GM12878 (cell line): ENCODE results near the gene GUCY1A1. TPM values are rescaled to one million over a fixed set of nuclear protein-coding genes. Genes with fewer than 3 reads are reported as not detected.

ENCODE experiments used
- ATAC-seq: fragments of 200-7000 bp; cut with Tn5 transposase; 3 replicates; pipeline ENCODE4 v1.9.1; 2020; ENCODE audit warnings: mild to moderate bottlenecking, moderate library complexity
- BruUV-seq: library from RNA; stranded (reverse); fragments of 400-500 nt; replicated peaks from 2 replicates; lab custom pipeline; 2021; lab: Mats Ljungman, UMichigan
- CTCF ChIA-PET: fragments of 300-600 bp; sonication (Branson Sonifier 250); formaldehyde crosslinking; extraction: SDS; loops from one replicate; lab custom pipeline; 2021; ENCODE audit warnings: inconsistent platforms; lab: Yijun Ruan, JAX
- POLR2A ChIA-PET: fragments of 350-600 bp; formaldehyde crosslinking; extraction: SDS; loops from one replicate; lab custom pipeline; 2021; ENCODE audit warnings: inconsistent platforms; lab: Charles Lee
- RAD21 ChIA-PET: fragments of 300-600 bp; sonication (Branson Sonifier 250); formaldehyde crosslinking; loops from one replicate; lab custom pipeline; 2023; ENCODE audit warnings: antibody characterized with exemption; ENCODE audit not compliant: unreplicated experiment; lab: Charles Lee
- SMC1A ChIA-PET: fragments of 300-600 bp; sonication (Branson Sonifier 250); formaldehyde crosslinking; loops from one replicate; lab custom pipeline; 2023; ENCODE audit not compliant: unreplicated experiment, uncharacterized antibody; lab: Charles Lee
- DNase-seq: peaks from one replicate; pipeline ENCODE4 v3.0.0-alpha.2; 2011; ENCODE audit warnings: low read depth, low spot score
- FAIRE-seq: peaks from 3 replicates; lab custom pipeline; 2011; peaks lifted over from hg19 to GRCh38; lab: Jason Lieb, UNC
- H2AFZ ChIP-seq: 2 replicates; pipeline ENCODE4 v1.6.0; 2011; ENCODE audit warnings: low read depth, low read length, control low read depth; ENCODE audit not compliant: control insufficient read depth
- H3K27ac ChIP-seq: 2 replicates; pipeline ENCODE4 v1.5.1; 2011; ENCODE audit warnings: control low read depth; ENCODE audit not compliant: control insufficient read depth, insufficient read depth
- H3K27me3 ChIP-seq, 2 experiments: replicated peaks in 1 of 2; 2 replicates each; pipeline versions ENCODE4 v1.6.0 to v1.6.1; 2011; ENCODE audit warnings: low read length in 1 of 2; ENCODE audit not compliant: control insufficient read depth in 2 of 2, insufficient read depth in 2 of 2
- H3K36me3 ChIP-seq, 2 experiments: 2 replicates each; pipeline ENCODE4 v1.5.1; 2011; ENCODE audit warnings: low read length in 1 of 2; ENCODE audit not compliant: control insufficient read depth in 2 of 2, insufficient read depth in 2 of 2
- H3K4me1 ChIP-seq: 2 replicates; pipeline ENCODE4 v1.6.1; 2011; ENCODE audit warnings: mild to moderate bottlenecking, low read length, moderate library complexity, mixed read lengths; ENCODE audit not compliant: control insufficient read depth, insufficient read depth
- H3K4me2 ChIP-seq: 2 replicates; pipeline ENCODE4 v1.6.0; 2011; ENCODE audit warnings: control low read depth; ENCODE audit not compliant: control insufficient read depth, insufficient read depth
- H3K4me3 ChIP-seq: fragments of 200-600 bp; sonication (generic); 2 replicates; pipeline ENCODE4 v1.5.1; 2016
- H3K79me2 ChIP-seq: 2 replicates; pipeline ENCODE4 v1.6.0; 2011; ENCODE audit warnings: low read length; ENCODE audit not compliant: control insufficient read depth, insufficient read depth
- H3K9ac ChIP-seq: 2 replicates; pipeline ENCODE4 v1.8.0; 2011; ENCODE audit warnings: low read length, control low read depth, mixed read lengths; ENCODE audit not compliant: control insufficient read depth, insufficient read depth
- H3K9me3 ChIP-seq: replicated peaks from 3 replicates; pipeline ENCODE4 v1.5.1; 2011; ENCODE audit warnings: mild to moderate bottlenecking, low read length; ENCODE audit not compliant: control insufficient read depth, insufficient read depth
- H4K20me1 ChIP-seq: 2 replicates; pipeline ENCODE4 v1.6.0; 2011; ENCODE audit not compliant: control insufficient read depth, insufficient read depth
- ASH2L ChIP-seq: fragments of 300-600, 200-600 bp; sonication (generic); IDR thresholded peaks from 2 replicates; pipeline ENCODE4 v1.6.1; 2017; ENCODE audit warnings: low read depth, mild to moderate bottlenecking, borderline replicate concordance
- CHD1 ChIP-seq: IDR thresholded peaks from 2 replicates; pipeline ENCODE4 v1.6.1; 2012; ENCODE audit warnings: low read depth, low read length, improper control_type of control experiment
- ESRRA ChIP-seq: IDR thresholded peaks from 2 replicates; pipeline ENCODE4 v1.6.1; 2012; ENCODE audit warnings: mild to moderate bottlenecking, low read length, improper control_type of control experiment
- NFIC ChIP-seq: IDR thresholded peaks from 2 replicates; pipeline ENCODE4 v1.6.1; 2012; ENCODE audit warnings: low read depth, mild to moderate bottlenecking, inconsistent platforms, low read length, moderate library complexity
- SIN3A ChIP-seq: IDR thresholded peaks from 2 replicates; pipeline ENCODE4 v1.6.1; 2012; ENCODE audit warnings: low read depth, low read length, improper control_type of control experiment
- STAT1 ChIP-seq: fragments of 450-650 bp; conservative IDR thresholded peaks from 2 replicates; pipeline ENCODE4 v1.6.1; 2014; ENCODE audit warnings: antibody characterized with exemption, mild to moderate bottlenecking
- SUPT20H ChIP-seq: IDR thresholded peaks from 2 replicates; pipeline ENCODE4 v1.6.1; 2011; ENCODE audit warnings: low read depth, mild to moderate bottlenecking, low read length, moderate library complexity, borderline replicate concordance; ENCODE audit not compliant: control insufficient read depth
- TAF1 ChIP-seq: IDR thresholded peaks from 2 replicates; pipeline ENCODE4 v1.6.1; 2011; ENCODE audit warnings: mild to moderate bottlenecking, low read depth, low read length, borderline replicate concordance
- TCF7 ChIP-seq: IDR thresholded peaks from 2 replicates; pipeline ENCODE4 v1.6.1; 2014; ENCODE audit warnings: antibody characterized with exemption, borderline replicate concordance
- ZSCAN29 ChIP-seq: fragments of 450-650 bp; IDR thresholded peaks from 2 replicates; pipeline ENCODE4 v1.6.1; 2017; ENCODE audit warnings: mild to moderate bottlenecking, moderate library complexity
- WGBS: methylation state at CpG from one replicate; pipeline ENCODE4 v1.1.6; 2016; ENCODE audit warnings: low lambda C conversion rate; ENCODE audit not compliant: insufficient replicate concordance, insufficient coverage; ENCODE audit errors: missing lambda C conversion rate; 5-methylcytosine and 5-hydroxymethylcytosine counted together
- in situ Hi-C: fragments of 300-500 bp; cut with MboI; formaldehyde crosslinking; loops from 9 replicates; pipeline ENCODE4 v1.14.3; 2018; ENCODE audit warnings: mixed read lengths
- intact Hi-C: fragments of 100-400 bp; cut with micrococcal nuclease; formaldehyde crosslinking; loops from one replicate; pipeline ENCODE4 v1.14.2; 2022; ENCODE audit not compliant: unreplicated experiment
- polyA plus RNA-seq, 11 experiments: library from polyadenylated mRNA; depleted of rRNA in 4 of 11; unstranded in 6 of 11; stranded (reverse) in 5 of 11; fragments of >200 nt; fragmentation: Nextera tagmentation in 4 of 11; fragmentation: Illumina TruSeq in 1 of 11; extraction: Ambion mirVana in 4 of 11; extraction: Trizol in 1 of 11; gene quantifications; 1 replicate in 1 of 11; 2 replicates in 10 of 11; pipeline versions ENCODE4 v1.2.1 to v1.2.3, GENCODE V29; 2011 to 2016; ENCODE audit warnings: inconsistent platforms in 2 of 11, missing spikeins in 2 of 11, low read depth in 1 of 11
- total RNA-seq, 4 experiments: library from RNA; depleted of rRNA in 3 of 4; stranded (reverse); fragments of >200 nt in 3 of 4; fragmentation: Illumina TruSeq in 1 of 4; extraction: Trizol in 1 of 4; gene quantifications; 2 replicates each; pipeline versions ENCODE4 v1.2.1 to v1.2.3, GENCODE V29; 2013 to 2021
- TF ChIP-seq, protein P1 (sequence below): fragments of 450-650 bp; formaldehyde crosslinking; IDR thresholded peaks from 2 replicates; pipeline ENCODE4 v1.5.0; 2022; ENCODE audit warnings: mild to moderate bottlenecking, missing genetic modification characterization

The GUCY1A1 gene
- total and polyA plus RNA-seq, 10 of the 15 experiments (the other 5 are each of a cell fraction or from before 2014, with no cell fraction given), result 0.44 to 22.6 (median 0.55) TPM

DNA sequence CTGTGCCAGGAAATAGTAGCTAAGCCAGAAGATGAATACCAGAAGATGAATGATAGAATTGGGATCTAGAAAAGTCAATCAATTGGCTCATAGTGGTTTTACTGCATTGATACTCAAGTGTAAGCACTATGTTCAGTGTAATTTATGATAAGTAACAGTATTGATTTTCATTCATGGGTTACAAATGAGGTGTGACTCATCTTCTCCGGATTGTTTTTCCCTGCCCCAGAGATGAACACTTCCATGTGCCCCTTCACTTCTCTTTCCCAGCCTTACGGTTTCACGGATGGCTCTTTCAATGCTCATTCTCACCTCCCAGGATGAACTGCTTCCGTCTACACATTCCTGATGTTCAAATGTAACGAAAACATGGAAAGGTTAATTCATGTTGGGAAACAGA is 82.4 kb downstream of the GUCY1A1 start:
- H3K4me2 ChIP-seq, result no peak overlapping the region
- ATAC-seq (no peak), FAIRE-seq (no peak), DNase-seq (no peak)
- RAD21 ChIA-PET, result interaction anchor here (1.3 to 1.7 kb wide), 2 partner anchors 45 to 220 kb away, joined by 4 to 6 read pairs; no protein-coding TSS in a partner anchor
- H3K4me3 ChIP-seq, result no peak overlapping the region
- no peak for TF ChIP-seq CHD1
- TF ChIP-seq ZSCAN29, result no peak
- TF ChIP-seq NFIC, result no peak
- TF ChIP-seq TCF7, result no peak
- no peak for TF ChIP-seq ESRRA
- no peak for TF ChIP-seq SIN3A
- TF ChIP-seq, protein P1, sequence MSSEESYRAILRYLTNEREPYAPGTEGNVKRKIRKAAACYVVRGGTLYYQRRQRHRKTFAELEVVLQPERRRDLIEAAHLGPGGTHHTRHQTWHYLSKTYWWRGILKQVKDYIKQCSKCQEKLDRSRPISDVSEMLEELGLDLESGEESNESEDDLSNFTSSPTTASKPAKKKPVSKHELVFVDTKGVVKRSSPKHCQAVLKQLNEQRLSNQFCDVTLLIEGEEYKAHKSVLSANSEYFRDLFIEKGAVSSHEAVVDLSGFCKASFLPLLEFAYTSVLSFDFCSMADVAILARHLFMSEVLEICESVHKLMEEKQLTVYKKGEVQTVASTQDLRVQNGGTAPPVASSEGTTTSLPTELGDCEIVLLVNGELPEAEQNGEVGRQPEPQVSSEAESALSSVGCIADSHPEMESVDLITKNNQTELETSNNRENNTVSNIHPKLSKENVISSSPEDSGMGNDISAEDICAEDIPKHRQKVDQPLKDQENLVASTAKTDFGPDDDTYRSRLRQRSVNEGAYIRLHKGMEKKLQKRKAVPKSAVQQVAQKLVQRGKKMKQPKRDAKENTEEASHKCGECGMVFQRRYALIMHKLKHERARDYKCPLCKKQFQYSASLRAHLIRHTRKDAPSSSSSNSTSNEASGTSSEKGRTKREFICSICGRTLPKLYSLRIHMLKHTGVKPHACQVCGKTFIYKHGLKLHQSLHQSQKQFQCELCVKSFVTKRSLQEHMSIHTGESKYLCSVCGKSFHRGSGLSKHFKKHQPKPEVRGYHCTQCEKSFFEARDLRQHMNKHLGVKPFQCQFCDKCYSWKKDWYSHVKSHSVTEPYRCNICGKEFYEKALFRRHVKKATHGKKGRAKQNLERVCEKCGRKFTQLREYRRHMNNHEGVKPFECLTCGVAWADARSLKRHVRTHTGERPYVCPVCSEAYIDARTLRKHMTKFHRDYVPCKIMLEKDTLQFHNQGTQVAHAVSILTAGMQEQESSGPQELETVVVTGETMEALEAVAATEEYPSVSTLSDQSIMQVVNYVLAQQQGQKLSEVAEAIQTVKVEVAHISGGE (CRISPR knock-in tag), result no peak
- no peak for TF ChIP-seq STAT1
- TF ChIP-seq ASH2L, result no peak
- no peak for TF ChIP-seq TAF1
- no peak for TF ChIP-seq SUPT20H
- H3K4me1 ChIP-seq, result no peaks in the 10 kb centered on the region
- no peaks in the 10 kb centered on the region for H3K36me3 ChIP-seq
- in situ Hi-C loops (no loop called here), intact Hi-C loops (no loop called here)
- CTCF ChIA-PET, result interaction anchor here (1.2 to 3.1 kb wide), 3 partner anchors 9 to 76 kb away, joined by 4 to 14 read pairs (median 5); partner anchors contain the start of gene GUCY1B1
- H3K79me2 ChIP-seq, result no peaks in the 10 kb centered on the region
- H3K27me3 ChIP-seq, result no peaks in the 10 kb centered on the region
- H2AFZ ChIP-seq, result no peak overlapping the region
- H3K9me3 ChIP-seq, result no peaks in the 10 kb centered on the region
- BruUV-seq, result no TSS peak
- SMC1A ChIA-PET, result interaction anchor here (0.6 to 3.2 kb wide), 14 partner anchors 9 to 135 kb away, joined by 3 to 11 read pairs (median 4); partner anchors contain the start of gene GUCY1B1
- WGBS, result 42% methylated on average over 5 of the region's 5 CpGs
- H3K9ac ChIP-seq, result no peak overlapping the region
- H3K27ac ChIP-seq, result no peak overlapping the region
- POLR2A ChIA-PET, result no interaction called here
- H4K20me1 ChIP-seq, result no peaks in the 10 kb centered on the region
